AG08396 (cell line): ENCODE results near the gene DOHH.
A peak's percentile ranks its signal among the peaks of the same experiment; 100 is the strongest.

ENCODE experiments used
- DNase-seq: peaks from one replicate; pipeline ENCODE4 v3.0.0; 2012; ENCODE audit warnings: low spot score, mixed read lengths

The DOHH gene

GRCh38 chr19:3478409-3479176 lies 21.9 kb downstream of the DOHH start:
- DNase-seq, result no peak

DNA sequence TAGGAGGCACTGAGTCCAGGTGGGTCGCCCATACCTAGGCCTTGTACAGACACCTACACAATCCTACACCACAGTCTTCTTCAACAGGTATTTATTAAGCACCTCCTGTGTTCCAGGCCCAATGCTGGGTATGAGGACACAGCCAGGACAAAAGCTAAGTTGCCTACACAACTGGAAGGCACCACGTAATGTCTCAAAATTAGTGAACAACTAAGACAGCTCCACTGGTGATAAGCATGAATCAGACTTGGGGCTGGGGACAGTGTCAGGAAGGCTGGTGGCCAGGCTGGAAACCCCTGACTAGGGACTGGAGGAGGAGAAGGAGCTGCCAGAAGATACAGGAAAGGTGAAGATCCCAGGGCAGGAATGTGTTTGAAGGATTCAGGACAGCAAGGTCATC lies 22.5 kb downstream of the DOHH start:
- DNase-seq, result no peak

DNA sequence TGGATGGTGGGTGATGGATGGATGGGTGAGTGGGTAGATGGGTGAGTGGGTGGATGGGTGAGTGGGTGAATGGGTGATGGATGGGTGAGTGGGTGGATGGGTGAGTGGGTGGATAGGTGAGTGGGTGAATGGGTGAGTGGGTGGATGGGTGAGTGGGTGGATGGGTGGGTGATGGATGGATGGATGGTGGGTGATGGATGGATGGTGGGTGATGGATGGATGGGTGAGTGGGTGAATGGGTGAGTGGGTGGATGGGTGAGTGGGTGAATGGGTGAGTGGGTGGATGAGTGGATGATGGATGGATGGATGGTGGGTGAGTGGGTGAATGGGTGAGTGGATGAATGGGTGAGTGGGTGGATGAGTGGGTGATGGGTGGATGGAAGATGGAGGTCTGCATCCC lies 23.0 kb downstream of the DOHH start:
- DNase-seq, result no peak

DNA sequence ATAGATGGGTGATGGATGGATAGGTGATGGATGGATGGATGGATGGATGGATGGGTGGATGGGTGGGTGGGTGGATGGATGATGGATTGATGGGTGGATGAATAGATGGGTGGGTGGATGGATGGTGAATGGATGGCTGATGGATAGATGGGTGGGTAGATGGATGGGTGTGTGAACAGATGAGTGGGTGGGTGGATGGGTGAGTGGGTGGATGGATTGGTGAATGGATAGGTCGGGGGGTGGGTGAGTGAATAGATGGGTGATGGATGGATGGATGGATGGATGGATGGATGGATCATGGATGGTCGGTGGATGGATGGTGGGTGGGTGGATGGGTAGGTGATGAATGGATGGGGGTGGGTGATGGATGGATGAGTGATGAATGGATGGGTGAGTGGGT lies 23.6 kb downstream of the DOHH start:
- DNase-seq, result no peak

GRCh38 chr19:3475449-3475848 lies 25.0 kb downstream of the DOHH start:
- no peak for DNase-seq

DNA sequence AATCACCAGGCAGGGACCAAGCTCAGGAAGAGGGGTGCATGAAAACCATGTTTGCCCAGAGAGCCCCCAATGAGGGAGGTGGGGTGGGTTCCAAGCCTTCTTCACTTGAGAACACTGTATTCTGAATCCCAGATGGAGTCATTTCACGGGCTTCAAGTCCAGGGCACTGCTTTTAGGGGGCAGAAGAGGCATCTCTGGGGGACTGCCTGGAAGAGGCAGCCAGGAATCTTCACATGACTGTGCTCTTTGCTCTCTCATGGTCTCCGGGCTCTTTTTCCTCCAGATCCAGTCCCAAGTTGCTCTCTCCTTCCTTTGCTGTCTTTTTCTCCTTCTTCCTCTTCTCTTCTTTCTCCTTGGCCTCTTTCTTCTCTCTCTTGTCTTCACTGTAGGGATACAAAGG lies 25.9 kb downstream of the DOHH start:
- no peak for DNase-seq

- DNase-seq, result no peak
Observed at GRCh38 chr19:3474010-3474409, 26.5 kb downstream of the DOHH start.

DNA sequence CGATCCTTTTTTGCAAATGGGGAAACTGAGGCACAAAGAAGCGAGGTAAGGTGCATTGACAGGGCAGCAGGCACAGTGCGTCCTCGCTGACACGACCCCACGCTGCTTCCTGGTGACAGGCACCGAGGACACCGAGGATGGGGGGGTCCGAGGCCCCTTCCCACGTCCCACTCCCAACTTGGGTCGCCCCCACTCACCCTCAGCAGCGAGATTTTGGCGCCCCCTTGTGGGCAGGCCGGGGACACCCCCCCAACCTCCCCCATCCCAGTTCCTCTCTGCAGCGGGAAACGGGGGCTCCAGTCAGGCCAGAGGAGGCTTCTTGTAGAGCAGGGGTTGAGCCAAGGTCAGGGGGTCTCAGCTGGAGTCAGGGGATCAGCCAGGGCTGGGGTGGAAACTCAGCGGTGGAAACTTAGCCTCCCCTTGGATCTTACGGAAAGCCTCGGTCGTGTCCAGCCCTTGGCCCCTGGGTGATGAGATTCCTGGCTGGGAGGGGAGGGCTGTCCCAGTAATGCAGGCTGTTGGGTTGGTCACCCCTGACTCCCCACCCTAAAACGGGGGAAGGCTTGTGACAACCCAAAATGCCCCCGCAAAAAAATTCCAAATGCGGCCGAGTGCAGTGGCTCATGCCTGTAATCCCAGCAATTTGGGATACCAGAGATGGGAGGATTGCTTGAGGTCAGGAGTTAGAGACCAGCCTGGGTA lies 28.4 kb downstream of the DOHH start:
- peak; percentile 66 for DNase-seq

DNA sequence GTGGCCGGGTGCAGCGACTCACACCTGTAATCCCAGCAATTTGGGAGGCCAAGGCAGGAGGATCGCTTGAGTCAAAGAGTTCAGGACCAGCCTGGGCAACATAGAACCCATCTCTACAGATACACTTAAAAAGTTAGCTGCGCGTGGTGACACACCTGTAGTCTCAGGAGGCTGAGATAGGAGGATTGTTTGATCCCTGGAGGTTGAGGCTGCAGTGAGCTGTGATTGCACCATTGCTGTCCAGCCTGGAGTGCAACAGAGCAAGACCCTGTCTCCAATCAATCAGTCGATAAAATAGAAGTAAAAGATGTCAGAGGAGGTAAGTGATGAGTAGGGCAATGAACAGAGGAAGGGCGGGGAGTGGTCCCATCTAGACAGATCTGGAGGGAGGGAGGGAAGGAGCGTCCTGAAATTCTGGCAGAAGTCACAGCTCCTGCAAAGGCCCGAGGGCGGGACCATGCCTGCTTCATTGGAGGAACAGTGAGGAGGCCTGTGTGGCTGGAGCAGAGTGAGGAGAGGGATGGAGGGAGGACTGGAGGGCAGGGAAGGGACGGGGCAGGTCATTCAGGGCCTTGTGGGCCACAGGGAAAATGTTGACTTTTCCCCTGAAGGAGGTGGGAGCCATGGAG lies 29.9 kb downstream of the DOHH start:
- DNase-seq, result no peak

- DNase-seq, result no peak
Observed at GRCh38 chr19:3469638-3470499, 30.6 kb downstream of the DOHH start.

- no peak for DNase-seq
Observed at GRCh38 chr19:3468211-3468610, 32.3 kb downstream of the DOHH start.

DNA sequence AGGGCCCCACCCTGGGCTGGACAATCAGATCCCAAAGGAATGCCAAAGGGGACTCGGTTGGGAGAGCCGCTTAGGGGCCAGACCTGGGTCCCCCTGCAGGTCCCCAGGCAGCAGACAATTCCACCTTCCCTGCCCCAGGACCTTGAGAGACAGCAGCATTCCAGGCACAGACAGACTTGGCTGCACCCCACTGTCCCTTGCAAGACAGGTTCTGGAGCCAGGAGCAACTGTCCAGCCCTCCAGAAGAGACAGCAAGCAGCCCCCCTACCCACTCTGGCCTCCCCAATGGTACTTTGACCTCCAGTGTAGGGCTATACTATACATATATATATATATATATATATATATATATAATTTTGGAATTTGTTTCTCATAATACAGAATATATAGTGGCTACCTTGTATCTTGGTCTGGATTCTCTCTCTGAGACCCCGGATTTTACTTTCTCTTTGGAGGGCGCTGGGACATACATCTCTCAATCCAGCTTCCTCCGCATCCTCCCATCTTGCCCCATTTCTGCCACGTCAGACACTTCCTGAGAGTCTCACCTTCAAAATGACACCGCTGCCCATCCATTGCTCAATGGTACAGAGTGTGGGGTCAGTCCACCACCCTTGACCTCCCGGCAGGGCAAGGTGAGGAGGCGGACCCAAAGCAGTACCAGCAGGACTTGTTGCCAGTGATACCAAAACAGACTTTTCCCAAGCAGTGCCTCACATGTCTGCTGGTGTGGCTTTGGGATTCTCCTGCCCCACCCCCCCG lies 32.9 kb downstream of the DOHH start:
- DNase-seq, result no peak

DNA sequence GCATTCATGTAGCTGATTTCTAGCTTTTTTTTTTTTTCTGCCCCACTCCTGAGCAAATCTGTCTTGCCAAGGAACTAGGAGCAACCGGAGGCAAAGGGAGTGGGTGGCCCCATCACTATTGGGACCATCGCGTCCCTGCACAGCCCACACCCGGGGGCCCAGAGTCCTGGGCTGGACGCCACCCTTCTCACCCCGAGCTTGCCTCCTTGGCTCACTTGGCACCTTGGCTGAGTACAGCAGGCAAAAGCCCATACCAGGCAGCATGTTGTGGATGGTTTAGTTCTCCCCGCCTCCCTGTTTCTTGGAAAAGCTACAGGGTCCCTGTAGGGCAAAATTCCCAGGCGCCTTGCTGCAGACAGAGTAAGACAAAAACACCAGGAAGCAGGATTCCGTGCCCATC lies 33.8 kb downstream of the DOHH start:
- no peak for DNase-seq

DNA sequence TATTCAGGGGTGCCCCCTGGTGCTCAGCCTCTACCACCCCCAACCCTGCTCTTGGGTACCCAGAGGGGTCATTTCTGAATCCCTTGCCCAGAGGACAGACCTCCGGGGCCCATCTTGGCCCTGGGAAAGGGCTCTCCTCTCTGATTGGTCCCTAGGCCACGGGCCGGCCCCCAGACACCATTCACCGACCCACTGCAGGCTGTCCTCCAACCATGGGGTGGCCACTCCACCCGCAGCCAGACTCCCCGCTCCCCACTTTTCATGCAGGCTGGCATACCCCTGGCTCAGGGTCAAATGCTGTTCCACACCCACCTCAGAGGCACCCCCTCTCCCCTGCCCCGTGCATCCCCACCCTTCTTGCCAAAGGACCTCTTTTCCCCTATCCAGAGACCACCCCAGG lies 34.9 kb downstream of the DOHH start:
- no peak for DNase-seq

DNA sequence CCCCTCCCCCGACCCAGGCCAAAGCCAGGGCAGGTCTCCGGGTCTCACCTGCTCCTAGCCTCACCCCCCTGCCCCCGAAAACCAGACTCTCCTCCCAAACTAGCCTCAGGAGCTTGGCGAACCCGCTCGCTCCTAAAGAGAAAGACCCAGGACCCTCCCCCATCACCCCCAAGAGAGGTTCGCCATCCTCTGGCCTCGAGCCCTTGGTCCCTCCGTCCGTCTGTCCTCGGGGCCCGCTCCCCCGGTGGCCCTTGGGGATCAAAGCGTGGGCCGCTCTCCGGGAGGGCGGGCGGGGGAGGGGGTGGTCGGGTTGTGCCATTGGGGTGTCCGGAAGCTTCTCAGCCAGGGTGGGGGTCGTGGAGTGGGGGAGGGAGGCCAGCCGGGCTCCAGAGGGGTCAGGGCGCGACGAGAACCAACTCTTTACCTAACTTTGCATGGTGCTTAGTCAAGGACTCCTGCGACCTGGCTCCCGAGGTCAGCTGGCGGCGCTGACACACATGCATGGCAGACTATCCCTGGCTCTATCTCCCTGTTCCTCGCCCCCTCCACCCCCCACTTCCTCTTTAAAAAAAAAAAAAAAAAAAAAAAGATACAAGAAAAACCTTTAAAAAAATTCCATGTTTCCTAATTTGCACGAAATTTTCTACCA lies 35.8 kb downstream of the DOHH start:
- no peak for DNase-seq

DNA sequence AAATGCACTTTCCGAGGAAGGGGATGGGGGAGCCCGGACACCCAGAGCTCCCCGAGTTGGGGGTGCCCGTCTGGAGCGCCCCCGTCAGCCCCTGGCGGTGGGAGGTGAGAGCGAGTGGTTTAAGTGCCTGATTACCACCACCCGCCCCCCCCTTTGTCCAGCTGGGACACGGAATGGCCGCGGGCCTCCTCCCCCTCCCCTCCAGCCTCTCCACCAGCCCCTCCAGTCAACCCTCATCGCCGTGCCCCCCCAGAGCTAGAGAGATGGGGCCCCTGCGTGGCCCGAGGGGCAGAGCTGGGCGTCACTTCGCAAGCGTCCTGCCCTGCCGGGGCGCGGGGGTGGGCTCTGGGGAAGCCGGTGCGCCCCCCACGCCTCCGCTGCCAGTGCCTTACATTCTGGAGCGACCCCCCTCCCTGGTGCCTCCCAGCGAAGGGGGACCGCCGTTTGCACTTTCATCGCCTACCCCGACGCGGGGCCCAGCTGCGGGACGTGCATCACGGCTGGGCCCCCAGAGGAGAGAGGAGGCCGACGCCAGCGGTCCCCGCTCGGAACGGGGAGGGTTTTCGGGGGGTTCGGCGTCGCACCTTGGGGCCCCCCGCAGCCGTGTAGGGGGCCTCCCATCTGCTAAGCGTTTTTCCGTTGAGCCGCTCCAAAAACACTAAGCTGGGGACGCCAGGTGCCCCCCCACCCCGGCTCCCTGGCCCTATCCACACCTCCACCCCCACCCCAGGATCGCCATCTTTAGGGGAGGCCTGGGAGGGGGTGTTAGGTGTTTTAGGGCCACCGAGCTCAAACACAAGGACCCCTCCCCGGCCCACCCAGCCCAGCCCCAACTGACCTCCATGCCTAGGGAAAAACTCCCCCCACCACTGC lies 36.5 kb downstream of the DOHH start:
- DNase-seq, result no peak

DNA sequence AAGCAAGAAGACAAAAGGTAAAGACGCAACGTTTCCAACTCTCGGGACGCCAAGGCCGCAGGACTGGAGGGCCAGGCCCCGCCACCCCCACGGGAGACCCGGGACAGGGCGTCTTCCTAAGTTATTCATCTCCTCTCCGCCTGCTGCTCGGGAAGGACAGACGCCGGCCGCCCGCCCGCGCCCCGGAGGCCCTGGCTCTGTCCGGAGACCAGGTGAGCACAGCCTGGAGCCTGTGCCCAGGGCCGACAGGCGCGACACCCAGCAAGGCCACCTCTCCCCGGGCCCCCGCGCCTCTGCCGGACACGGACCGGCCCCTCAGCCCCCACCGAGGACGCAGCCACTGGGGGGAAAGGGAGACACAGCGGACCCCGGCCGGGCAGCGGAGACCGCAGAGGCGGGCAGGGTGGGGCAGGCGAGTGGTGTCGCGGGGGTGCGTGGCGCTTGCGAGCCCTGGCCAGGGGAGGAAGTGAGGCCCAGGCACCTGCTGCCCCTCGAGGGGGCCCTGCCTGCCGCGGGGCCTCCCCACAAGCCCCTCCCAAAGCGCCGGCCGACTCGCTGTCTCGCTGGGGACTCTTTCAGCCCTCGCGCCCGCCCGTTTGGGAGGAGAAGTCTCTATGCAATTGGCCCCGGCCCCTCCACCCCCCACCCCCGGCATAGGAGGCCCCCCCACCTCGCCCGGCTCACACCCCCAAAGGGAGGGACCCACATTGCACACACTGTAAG lies 37.3 kb downstream of the DOHH start:
- DNase-seq, result no peak

DNA sequence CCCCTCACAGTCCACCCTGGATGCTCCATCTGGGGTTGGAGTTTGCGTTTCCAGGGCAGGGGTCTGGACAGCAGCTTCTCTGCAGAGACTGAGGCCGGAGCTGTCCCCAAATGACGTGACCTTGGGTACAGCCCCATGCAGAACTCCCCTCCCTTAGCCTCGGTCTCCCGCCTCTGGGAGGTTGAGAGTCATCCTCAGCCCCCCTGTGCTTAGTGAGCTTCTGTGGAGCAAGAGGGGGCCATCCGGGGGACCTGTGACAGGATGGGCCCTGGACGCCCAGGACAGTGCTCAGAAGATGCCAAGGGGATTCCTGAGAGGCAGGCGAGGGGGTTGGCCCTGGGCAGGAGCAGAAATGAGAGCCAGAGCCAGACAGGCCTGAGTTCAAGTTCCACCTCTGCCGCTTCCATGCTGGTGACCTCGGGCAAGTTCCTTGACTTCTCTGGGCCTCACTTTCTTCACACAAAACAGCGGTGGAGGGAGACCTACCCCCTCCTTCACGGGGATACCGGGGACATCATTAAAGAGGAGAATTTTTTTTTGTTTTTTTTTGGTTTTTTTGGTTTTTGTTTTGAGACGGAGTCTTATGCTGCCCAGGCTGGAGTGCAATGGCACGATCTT lies 40.4 kb downstream of the DOHH start:
- no peak for DNase-seq
